DND-41 (cell line): ENCODE measurements around the gene LGALS8.
"Not testable (repeated sequence)": the region's sequence is repeated elsewhere in the genome, so short reads cannot be mapped to it uniquely, and the experiment has no call there.

Source experiments
- ATAC-seq: fragments of 200-7000 bp; cut with Tn5 transposase; 3 replicates; pipeline ENCODE4 v1.9.1; 2021; ENCODE audit warnings: low read depth; ENCODE audit not compliant: insufficient read depth
- DNase-seq: peaks from one replicate; pipeline ENCODE4 v3.0.0-alpha.2; 2020
- H2AFZ ChIP-seq: 2 replicates; pipeline ENCODE4 v1.6.0; 2012; ENCODE audit warnings: low read depth, low read length
- H3K27ac ChIP-seq: 2 replicates; pipeline ENCODE4 v1.5.1; 2012; ENCODE audit warnings: low read length, inconsistent platforms
- H3K27me3 ChIP-seq: fragments of 200-600 bp; sonication (generic); 2 replicates; pipeline ENCODE4 v1.6.0; 2012; ENCODE audit warnings: low read length, mild to moderate bottlenecking, inconsistent platforms; ENCODE audit not compliant: insufficient read depth, poor library complexity
- H3K36me3 ChIP-seq: 2 replicates; pipeline ENCODE4 v1.5.1; 2012; ENCODE audit warnings: low read length, inconsistent platforms; ENCODE audit not compliant: insufficient read depth
- H3K4me1 ChIP-seq: 2 replicates; pipeline ENCODE4 v1.5.1; 2012; ENCODE audit warnings: mild to moderate bottlenecking, low read length; ENCODE audit not compliant: insufficient read depth
- H3K4me2 ChIP-seq: 2 replicates; pipeline ENCODE4 v1.6.0; 2012; ENCODE audit warnings: mild to moderate bottlenecking, moderate library complexity, low read length, inconsistent platforms; ENCODE audit not compliant: insufficient read depth
- H3K4me3 ChIP-seq, 2 experiments: fragments of 200-600 bp in 1 of 2; shearing (Covaris generic) in 1 of 2; 2 replicates each; pipeline ENCODE4 v1.5.1; 2012 to 2016; ENCODE audit warnings: inconsistent platforms in 2 of 2, low read length in 2 of 2, mild to moderate bottlenecking in 2 of 2, low read depth in 1 of 2, moderate library complexity in 1 of 2
- H3K79me2 ChIP-seq: 2 replicates; pipeline ENCODE4 v1.6.0; 2012; ENCODE audit warnings: low read length, inconsistent platforms; ENCODE audit not compliant: insufficient read depth
- H3K9ac ChIP-seq: 2 replicates; pipeline ENCODE4 v1.6.0; 2012; ENCODE audit warnings: low read depth, mild to moderate bottlenecking, inconsistent platforms, low read length, moderate library complexity
- H3K9me3 ChIP-seq: 2 replicates; pipeline ENCODE4 v1.5.1; 2012; ENCODE audit warnings: low read length, moderate library complexity, mild to moderate bottlenecking, inconsistent platforms; ENCODE audit not compliant: insufficient read depth, severe bottlenecking
- H4K20me1 ChIP-seq: 2 replicates; pipeline ENCODE4 v1.6.0; 2012; ENCODE audit warnings: low read length; ENCODE audit not compliant: insufficient read depth
- CTCF ChIP-seq: IDR thresholded peaks from 2 replicates; pipeline ENCODE4 v1.5.1; 2012; ENCODE audit warnings: borderline replicate concordance, low read length, moderate library complexity, mild to moderate bottlenecking; ENCODE audit not compliant: poor library complexity, severe bottlenecking; ENCODE audit errors: extremely low read depth
- EZH2 ChIP-seq: IDR thresholded peaks from 3 replicates; pipeline ENCODE4 v1.6.1; 2012; ENCODE audit warnings: borderline replicate concordance, low read depth, mild to moderate bottlenecking, moderate library complexity, low read length, inconsistent platforms; ENCODE audit not compliant: severe bottlenecking

The LGALS8 gene

GRCh38 chr1:236568285-236568894 is 44.6 kb downstream of the LGALS8 start:
- Histone ChIP-seq H3K27ac (no peak overlapping the region), H3K4me3 (no peak overlapping the region), H2AFZ (no peak overlapping the region), H3K9me3 (no peaks in the 10 kb centered on the region), H4K20me1 (no peaks in the 10 kb centered on the region), H3K79me2 (no peaks in the 10 kb centered on the region), H3K4me1 (no peaks in the 10 kb centered on the region), H3K4me2 (no peak overlapping the region), H3K27me3 (no peaks in the 10 kb centered on the region), H3K36me3 (peaks cover 94% of the 10 kb centered on the region), H3K9ac (no peak overlapping the region)
- no peak for ATAC-seq
- no peak for TF ChIP-seq EZH2
- no peak for TF ChIP-seq CTCF
- DNase-seq, result no peak

GRCh38 chr1:236575523-236575922 is 51.7 kb downstream of the LGALS8 start:
- no peak for DNase-seq
- Histone ChIP-seq H4K20me1 (no peaks in the 10 kb centered on the region), H3K9ac (no peak overlapping the region), H3K27ac (no peak overlapping the region), H3K4me2 (no peak overlapping the region), H3K27me3 (no peaks in the 10 kb centered on the region), H3K36me3 (peaks cover 89% of the 10 kb centered on the region), H2AFZ (no peak overlapping the region), H3K4me1 (no peaks in the 10 kb centered on the region), H3K79me2 (no peaks in the 10 kb centered on the region), H3K9me3 (no peaks in the 10 kb centered on the region), H3K4me3 (no peak overlapping the region)
- no peak for TF ChIP-seq EZH2
- no peak for TF ChIP-seq CTCF
- no peak for ATAC-seq

GRCh38 chr1:236576004-236576403 is 52.2 kb downstream of the LGALS8 start:
- no peak overlapping the region for H3K27ac ChIP-seq
- H3K4me2 ChIP-seq, result no peak overlapping the region
- DNase-seq (no peak), ATAC-seq (no peak)
- no peak overlapping the region for H3K4me3 ChIP-seq
- H4K20me1 ChIP-seq, result no peaks in the 10 kb centered on the region
- H3K9me3 ChIP-seq, result no peaks in the 10 kb centered on the region
- H3K4me1 ChIP-seq, result no peaks in the 10 kb centered on the region
- H3K79me2 ChIP-seq, result no peaks in the 10 kb centered on the region
- H3K36me3 ChIP-seq, result peaks cover 88% of the 10 kb centered on the region
- no peak for TF ChIP-seq CTCF
- no peak for TF ChIP-seq EZH2
- no peaks in the 10 kb centered on the region for H3K27me3 ChIP-seq
- H2AFZ ChIP-seq, result no peak overlapping the region
- no peak overlapping the region for H3K9ac ChIP-seq

- not testable (repeated sequence) for H3K27ac ChIP-seq, ATAC-seq, H3K4me3 ChIP-seq, H3K4me2 ChIP-seq, H3K9ac ChIP-seq, DNase-seq, H3K27me3 ChIP-seq, H3K79me2 ChIP-seq, H4K20me1 ChIP-seq, H3K9me3 ChIP-seq, H2AFZ ChIP-seq, H3K4me1 ChIP-seq
- peaks cover 87% of the 10 kb centered on the region for H3K36me3 ChIP-seq
Measured at GRCh38 chr1:236577041-236577440, 53.3 kb downstream of the LGALS8 start.
